ENCODE data around the gene DLEC1.

The DLEC1 gene

DNA sequence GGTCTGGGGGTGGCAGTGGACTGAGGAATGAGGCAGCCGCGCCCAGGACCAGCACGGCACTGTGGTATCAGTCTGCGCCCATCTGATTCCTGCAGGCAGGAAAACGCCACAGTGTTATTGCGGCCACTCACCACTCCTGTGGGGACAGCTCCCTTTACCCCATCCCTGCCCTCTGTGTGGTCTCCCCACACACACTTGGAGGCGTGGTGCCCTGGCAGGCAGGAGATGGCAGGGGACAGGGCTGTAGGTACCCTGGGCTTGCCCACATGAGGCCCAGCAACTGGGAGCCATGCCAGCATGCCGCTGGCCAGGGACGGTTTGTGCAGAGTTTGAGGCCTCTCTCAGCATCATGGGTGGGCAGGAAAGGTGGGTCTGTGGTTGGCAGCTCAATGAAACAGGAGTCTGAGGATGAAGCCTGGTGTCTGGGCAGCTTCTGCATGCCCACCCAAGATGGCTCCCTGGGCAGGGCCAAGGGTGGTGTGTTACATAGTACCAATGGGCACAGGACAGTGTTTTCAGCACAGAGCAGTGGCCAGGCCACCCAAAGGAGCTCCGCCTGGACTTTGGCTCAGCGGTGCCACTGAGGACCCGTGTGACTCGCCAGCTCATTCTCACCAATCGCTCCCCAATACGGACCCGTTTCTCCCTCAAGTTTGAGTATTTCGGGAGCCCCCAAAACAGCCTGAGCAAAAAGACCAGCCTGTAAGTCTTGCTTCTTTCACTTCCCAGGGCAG is 70.7 kb downstream of the DLEC1 start:
- no peak overlapping the region for H2AFZ ChIP-seq (ENCODE audit: low read depth, low read length, severe bottlenecking)
- H3F3A ChIP-seq (ENCODE audit: insufficient read depth), result no peaks in the 10 kb centered on the region
- no peaks in the 10 kb centered on the region for H3K9me2 ChIP-seq (replicated peaks; ENCODE audit: insufficient read depth, low read length)
- peaks cover 4% of the 10 kb centered on the region; the same call in 1 of the 2 replicates for H3K9me3 ChIP-seq (ENCODE audit: insufficient read depth, low read length)
- TF ChIP-seq EZH2phosphoT487 (conservative IDR thresholded peaks at IDR 0.05; ENCODE audit: low read length), result no peak
- TF ChIP-seq, protein P1, sequence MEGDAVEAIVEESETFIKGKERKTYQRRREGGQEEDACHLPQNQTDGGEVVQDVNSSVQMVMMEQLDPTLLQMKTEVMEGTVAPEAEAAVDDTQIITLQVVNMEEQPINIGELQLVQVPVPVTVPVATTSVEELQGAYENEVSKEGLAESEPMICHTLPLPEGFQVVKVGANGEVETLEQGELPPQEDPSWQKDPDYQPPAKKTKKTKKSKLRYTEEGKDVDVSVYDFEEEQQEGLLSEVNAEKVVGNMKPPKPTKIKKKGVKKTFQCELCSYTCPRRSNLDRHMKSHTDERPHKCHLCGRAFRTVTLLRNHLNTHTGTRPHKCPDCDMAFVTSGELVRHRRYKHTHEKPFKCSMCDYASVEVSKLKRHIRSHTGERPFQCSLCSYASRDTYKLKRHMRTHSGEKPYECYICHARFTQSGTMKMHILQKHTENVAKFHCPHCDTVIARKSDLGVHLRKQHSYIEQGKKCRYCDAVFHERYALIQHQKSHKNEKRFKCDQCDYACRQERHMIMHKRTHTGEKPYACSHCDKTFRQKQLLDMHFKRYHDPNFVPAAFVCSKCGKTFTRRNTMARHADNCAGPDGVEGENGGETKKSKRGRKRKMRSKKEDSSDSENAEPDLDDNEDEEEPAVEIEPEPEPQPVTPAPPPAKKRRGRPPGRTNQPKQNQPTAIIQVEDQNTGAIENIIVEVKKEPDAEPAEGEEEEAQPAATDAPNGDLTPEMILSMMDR (IDR thresholded peaks at IDR 0.05; ENCODE audit: insufficient read depth, low read length, poor library complexity, severe bottlenecking), result no peak
- H3K36me3 ChIP-seq (ENCODE audit: low read length), result no peaks in the 10 kb centered on the region
- no peak overlapping the region for H3K27ac ChIP-seq (ENCODE audit: low read depth, low read length)
- peaks cover 7% of the 10 kb centered on the region; the same call in 1 of the 2 replicates for H3K27me3 ChIP-seq (ENCODE audit: low read length)
- H3K9ac ChIP-seq (ENCODE audit: low read length), result no peak overlapping the region
- H4K20me1 ChIP-seq (ENCODE audit: low read depth, low read length), result no peaks in the 10 kb centered on the region
- H3K79me2 ChIP-seq (ENCODE audit: insufficient read depth, low read length), result no peaks in the 10 kb centered on the region
- no peak overlapping the region for H3K4me2 ChIP-seq (ENCODE audit: low read depth, low read length, poor library complexity, severe bottlenecking)
- no peak overlapping the region for H3K4me3 ChIP-seq (ENCODE audit: insufficient read depth, low read length, poor library complexity, severe bottlenecking)

DNA sequence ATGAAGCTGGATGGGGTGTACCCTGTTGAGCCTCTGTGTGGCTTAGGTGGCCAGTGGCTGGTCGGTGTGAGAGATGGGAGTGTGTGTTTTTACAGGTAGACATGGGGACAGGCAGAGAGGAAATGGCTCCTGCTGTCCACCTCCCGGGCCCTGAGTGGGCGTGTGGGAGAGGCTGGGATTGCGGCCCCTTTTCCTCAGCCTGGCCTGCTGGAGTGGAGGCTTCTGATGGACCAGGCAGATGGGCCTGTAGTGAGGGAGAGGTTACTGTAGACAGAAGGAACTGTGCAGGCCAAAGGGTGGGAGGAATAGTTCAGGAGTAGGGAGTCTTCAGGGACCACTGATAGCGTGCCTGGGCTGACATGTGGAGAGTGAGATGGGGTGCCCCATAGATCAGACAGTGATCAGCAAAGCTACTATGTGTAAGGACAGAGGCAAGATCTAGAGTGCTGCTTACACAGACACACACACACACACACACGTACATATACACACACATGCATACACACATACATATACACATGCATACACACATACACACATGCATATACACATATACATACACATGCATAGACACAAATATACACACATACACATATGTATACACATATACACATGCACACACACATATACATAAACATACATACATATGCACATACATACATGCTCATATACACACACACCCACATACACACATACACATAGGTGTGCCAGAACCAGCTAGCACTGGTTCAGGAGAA is 71.5 kb downstream of the DLEC1 start:
- Histone ChIP-seq H3K9me3 (ENCODE audit: insufficient read depth, low read length) (peaks cover 4% of the 10 kb centered on the region; the same call in 1 of the 2 replicates), H3K27me3 (ENCODE audit: low read length) (peaks cover 3% of the 10 kb centered on the region; the same call in 1 of the 2 replicates), H4K20me1 (ENCODE audit: low read depth, low read length) (no peaks in the 10 kb centered on the region), H3K9me2 (replicated peaks; ENCODE audit: insufficient read depth, low read length) (no peaks in the 10 kb centered on the region), H3K9ac (ENCODE audit: low read length) (no peak overlapping the region), H3K36me3 (ENCODE audit: low read length) (no peaks in the 10 kb centered on the region), H3K79me2 (ENCODE audit: insufficient read depth, low read length) (no peaks in the 10 kb centered on the region), H3K27ac (ENCODE audit: low read depth, low read length) (no peak overlapping the region), H2AFZ (ENCODE audit: low read depth, low read length, severe bottlenecking) (no peak overlapping the region), H3K4me3 (ENCODE audit: insufficient read depth, low read length, poor library complexity, severe bottlenecking) (no peak overlapping the region), H3K4me2 (ENCODE audit: low read depth, low read length, poor library complexity, severe bottlenecking) (no peak overlapping the region), H3F3A (ENCODE audit: insufficient read depth) (no peaks in the 10 kb centered on the region)
- no peak for TF ChIP-seq EZH2phosphoT487 (conservative IDR thresholded peaks at IDR 0.05; ENCODE audit: low read length)
- TF ChIP-seq, protein P1 (IDR thresholded peaks at IDR 0.05; ENCODE audit: insufficient read depth, low read length, poor library complexity, severe bottlenecking), result no peak

DNA sequence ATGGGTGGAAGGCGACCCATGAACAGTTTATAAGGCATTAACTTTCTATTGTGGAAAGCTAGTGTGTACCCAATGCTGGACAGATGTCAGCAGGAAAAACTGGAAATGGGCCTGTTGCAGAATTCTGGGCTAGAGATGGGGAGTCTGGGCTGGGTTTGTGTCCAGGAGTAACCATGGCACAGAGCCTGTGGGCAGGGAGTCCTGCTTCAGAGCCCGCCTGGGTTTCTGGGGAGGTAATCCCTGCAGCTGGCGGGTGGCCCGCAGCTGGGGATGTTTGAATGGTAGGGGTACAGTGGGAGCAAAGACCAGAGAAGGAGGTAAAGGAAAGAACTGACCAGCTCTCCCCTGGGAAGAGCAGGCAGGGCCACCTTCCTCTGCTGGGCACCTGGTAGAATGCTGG is 72.2 kb downstream of the DLEC1 start:
- H3K9me3 ChIP-seq (ENCODE audit: insufficient read depth, low read length), result no peaks in the 10 kb centered on the region
- no peak overlapping the region for H3K27ac ChIP-seq (ENCODE audit: low read depth, low read length)
- TF ChIP-seq, protein P1 (IDR thresholded peaks at IDR 0.05; ENCODE audit: insufficient read depth, low read length, poor library complexity, severe bottlenecking), result no peak
- no peak for TF ChIP-seq EZH2phosphoT487 (conservative IDR thresholded peaks at IDR 0.05; ENCODE audit: low read length)
- H3K9me2 ChIP-seq (replicated peaks; ENCODE audit: insufficient read depth, low read length), result no peaks in the 10 kb centered on the region
- H3K9ac ChIP-seq (ENCODE audit: low read length), result no peak overlapping the region
- H3K4me2 ChIP-seq (ENCODE audit: low read depth, low read length, poor library complexity, severe bottlenecking), result no peak overlapping the region
- no peaks in the 10 kb centered on the region for H3K27me3 ChIP-seq (ENCODE audit: low read length)
- H2AFZ ChIP-seq (ENCODE audit: low read depth, low read length, severe bottlenecking), result no peak overlapping the region
- H3K79me2 ChIP-seq (ENCODE audit: insufficient read depth, low read length), result no peaks in the 10 kb centered on the region
- H4K20me1 ChIP-seq (ENCODE audit: low read depth, low read length), result no peaks in the 10 kb centered on the region
- no peak overlapping the region for H3K4me3 ChIP-seq (ENCODE audit: insufficient read depth, low read length, poor library complexity, severe bottlenecking)
- H3F3A ChIP-seq (ENCODE audit: insufficient read depth), result no peaks in the 10 kb centered on the region
- H3K36me3 ChIP-seq (ENCODE audit: low read length), result no peaks in the 10 kb centered on the region

Data from SU-DHL-6 (cell line).